HG02870 (cell line): ENCODE measurements around the gene ZNF692.
"Not testable (repeated sequence)": the region's sequence is repeated elsewhere in the genome, so short reads cannot be mapped to it uniquely, and the experiment has no call there.

ENCODE experiments used
- ATAC-seq: cut with Tn5 transposase; IDR thresholded peaks from one replicate; pipeline ENCODE4 v1.9.1; 2021; ENCODE audit warnings: mild to moderate bottlenecking, moderate library complexity; ENCODE audit not compliant: unreplicated experiment

The ZNF692 gene

DNA sequence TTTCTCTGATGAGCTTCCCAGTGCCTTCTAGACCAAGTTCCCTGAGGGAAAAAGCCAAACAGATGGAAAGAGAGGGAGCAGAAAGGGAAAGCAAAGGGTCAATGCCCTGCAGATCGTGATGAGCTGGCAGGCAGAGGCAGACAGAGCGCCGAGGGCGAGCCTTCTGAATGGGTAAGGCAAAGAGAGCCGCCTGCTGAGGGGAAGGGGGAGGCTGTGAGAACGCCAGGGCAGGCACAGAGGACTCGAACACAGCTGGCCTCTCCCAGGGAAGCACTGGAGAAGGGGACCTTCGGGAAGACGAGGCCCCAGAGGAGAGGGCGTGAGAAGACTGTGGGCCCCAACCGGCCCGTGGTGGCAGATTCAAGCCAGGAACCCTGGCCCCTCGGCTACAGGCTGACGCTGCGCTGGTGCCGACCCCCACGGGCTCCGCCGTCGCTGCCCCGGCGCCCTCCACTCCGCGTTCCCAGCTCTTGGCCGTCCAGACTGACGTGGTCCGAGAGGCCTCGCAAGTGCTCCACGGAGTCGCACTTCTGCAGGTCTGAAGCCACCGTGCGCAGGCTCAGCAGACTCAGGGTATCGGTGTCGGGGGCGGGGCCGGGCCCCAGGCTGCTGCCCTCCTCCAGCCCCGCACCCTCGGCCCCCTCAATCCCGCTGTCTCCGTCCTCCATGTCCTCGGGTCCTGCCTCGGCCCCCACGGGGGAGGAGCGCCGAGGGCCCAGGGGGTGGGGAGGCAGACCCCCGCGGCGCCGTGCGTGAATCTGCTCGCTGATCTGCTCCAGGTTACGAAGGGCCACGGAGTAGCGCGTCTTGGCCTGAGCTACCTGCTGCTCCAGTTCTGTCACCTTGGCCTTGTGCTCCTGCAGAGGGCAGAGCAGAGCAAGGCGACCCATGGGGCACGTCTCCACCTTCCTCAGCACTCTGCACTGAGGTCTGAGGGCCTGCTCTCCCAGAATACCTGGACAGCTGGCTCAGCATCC is 47.1 kb downstream of the ZNF692 start:
- ATAC-seq, result no peak

DNA sequence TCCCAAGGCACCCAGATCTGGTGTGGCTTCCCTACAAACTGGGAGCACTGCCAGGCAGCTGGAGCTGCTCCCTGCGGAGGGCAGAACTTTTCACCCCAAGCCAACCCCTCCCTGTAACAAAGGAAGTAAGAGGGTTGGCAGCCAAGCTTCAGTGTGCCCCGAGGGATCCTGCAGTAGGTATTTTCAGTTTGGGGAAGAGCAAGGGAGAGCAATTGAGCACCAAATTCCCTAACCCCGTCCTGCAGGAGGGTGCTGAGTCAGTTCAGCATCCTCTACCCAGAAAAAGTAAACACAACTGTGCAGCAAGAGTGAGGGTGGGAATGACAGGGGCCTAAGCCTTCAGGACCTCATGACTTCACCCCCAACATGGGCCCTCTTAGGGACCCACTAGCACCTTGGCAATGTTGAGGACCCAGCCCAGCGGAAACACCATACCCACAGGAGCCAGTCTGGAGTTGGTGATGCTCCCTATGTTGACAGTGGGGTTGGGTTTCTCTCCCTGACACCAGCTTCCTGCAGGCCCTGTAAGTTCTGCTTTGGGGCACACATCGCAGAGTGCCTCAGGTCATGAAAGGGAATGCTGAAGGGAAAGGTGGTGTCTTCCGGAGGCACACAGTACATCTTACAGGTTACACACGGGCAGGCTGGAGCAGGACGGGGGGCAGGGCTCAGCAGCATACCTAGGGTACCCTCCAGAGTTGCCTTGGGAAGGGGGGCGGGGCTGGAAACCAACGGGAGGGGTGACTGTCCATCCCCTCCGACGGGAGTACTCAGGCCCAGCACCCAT is 48.0 kb downstream of the ZNF692 start:
- ATAC-seq, result no peak

DNA sequence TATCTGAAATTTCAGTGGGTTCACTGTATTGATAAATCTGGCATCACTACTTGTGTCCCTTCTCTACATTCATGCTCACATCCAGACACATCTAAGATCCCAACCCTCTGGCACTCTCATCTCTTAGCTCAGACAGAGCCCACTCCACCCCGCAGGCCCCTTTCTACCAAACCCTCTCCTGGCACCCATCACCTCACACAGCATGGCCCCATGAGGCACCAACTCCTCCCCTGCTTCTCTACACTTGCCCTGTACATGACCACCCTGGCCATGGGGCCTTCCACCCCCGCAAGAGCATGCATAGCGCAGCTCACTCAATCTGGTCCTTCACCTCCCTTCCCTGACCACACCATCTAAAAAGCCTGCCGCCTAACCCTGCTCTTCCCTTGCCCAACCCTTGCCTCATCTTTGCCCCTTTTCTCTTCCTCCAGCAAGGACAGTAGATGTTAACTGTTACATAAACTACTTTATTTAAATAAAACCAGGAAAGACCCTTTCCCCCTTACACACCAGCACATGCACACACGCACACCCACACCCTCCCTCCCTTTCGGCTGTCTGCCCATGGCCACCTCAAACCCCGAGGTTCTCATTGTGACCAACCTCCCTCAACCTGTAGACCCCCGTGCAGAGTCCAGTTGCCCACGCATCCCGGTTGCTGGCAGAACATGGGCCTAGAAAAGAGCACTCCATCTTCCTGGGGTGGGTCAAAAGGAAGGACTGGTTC is 48.7 kb downstream of the ZNF692 start:
- no peak for ATAC-seq

DNA sequence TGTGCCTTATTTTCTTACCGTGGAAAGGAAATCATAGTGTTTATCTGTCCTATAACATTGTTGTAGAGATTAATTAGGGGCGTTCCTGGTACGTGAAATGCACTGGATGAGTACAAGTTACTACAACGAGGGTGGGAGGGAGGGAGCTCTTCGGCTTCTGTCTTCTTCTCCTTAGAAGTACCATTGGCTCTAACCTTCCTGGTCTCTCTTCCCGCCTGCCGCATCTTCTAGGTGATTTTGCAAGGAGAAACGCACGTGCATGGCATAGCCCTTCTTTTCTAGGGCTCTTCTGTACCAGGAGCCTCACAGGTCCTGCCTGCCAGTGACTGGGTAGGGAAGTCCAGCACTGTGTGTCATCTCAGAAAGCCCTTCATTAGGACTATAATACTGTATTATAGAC is 50.0 kb downstream of the ZNF692 start:
- ATAC-seq, result no peak

DNA sequence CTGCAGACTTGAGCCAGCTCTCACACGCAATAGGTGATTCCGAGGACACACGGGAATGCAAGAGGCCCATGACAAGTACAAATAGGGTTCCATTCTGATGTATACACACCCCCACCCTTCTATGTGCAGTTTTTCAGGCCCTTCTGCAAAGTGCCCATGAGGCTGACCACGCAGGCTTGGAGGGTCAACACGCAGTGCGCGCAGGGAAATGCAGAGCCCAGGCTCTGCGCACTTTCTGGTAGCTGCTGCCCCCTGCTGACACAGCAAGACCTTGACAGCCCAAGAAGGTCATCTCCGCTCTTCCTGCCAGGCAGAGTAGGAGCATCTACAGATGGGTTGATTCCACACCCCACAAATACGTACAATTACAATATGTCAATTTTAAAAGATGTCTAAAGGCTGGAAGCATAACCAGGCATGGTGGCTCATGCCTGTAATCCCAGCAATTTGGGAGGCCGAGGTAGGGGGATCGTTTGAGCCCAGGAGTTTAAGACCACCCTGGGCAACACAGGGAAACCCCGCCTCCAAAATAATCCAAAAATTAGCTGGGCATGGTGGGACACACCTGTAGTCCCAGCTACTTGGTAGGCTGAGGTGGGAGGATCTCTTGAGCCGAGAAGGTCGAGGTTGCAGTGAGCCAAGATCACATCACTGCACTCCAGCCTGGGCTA is 51.7 kb downstream of the ZNF692 start:
- peak; percentile 55 for ATAC-seq

DNA sequence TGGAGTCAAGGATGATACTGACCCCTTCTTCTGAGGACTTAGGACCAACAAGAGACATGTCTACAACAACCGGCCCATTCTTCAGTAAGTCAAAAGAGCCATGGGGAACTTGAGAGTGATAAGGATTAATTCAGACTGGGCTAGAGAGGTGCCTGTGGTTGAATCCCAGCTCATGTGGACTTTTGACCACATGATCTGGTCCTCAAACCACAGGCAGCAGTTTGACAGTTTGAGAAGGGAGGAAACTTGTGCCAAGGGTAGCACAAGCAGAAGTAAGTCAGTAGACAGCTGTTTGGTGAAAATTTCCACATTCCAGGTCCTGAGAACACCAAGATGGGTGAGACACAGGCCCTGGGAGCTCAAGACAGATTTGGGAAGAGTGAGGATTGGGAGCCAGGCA is 53.0 kb downstream of the ZNF692 start:
- ATAC-seq, result no peak

DNA sequence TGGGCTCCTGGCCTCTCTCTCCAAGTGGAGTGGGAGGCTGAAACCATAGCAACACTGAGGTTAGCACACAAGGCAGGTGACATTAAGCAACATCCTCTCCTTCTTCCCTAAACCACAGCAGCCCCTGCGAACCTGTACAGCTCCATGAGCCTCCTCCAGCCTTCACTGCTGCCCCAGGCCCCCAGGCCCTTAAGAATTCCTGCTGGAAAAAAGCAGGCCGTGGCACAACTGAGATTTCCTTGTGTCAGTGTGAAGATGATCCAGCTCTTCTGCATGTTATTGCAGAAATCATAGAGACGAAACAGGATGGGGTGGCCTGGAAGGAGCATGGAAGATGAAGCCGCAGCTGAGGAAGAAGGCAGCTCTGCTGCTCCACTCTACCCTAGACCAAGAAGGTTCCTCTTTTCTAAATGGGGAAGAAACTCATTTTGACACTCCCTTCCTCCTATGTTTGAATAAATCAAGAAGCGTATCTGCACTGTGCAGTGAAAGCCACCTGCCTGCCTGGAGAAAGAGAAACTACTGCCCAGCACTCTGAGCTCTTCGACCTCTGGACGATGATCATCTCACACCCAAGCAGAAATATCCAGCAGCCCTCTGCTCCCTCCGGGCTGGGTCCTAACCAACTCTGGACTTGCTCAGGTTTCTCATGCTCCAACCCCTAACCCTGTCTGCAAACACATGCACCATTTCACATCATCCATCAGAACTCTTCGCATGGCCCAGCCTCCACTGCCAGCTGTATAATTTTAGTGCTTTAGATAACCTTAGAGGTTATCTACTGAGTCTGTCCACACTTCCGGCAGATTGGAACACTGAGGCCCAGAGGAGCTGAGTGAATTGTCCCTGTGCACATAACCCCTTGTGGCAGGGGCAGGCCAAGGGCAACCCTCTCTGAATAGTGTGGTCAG is 53.9 kb downstream of the ZNF692 start:
- peak; percentile 90 for ATAC-seq

DNA sequence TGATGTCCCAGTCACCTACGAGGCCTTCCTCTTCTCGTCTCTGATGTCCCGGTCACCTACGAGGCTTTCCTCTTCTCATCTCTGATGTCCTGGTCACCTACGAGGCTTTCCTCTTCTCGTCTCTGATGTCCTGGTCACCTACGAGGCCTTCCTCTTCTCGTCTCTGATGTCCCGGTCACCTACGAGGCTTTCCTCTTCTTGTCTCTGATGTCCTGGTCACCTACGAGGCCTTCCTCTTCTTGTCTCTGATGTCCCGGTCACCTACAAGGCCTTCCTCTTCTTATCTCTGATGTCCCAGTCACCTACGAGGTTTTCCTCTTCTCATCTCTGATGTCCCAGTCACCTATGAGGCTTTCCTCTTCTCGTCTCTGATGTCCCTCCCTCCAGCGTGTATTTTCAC is 55.4 kb downstream of the ZNF692 start:
- ATAC-seq, result not testable (repeated sequence)

DNA sequence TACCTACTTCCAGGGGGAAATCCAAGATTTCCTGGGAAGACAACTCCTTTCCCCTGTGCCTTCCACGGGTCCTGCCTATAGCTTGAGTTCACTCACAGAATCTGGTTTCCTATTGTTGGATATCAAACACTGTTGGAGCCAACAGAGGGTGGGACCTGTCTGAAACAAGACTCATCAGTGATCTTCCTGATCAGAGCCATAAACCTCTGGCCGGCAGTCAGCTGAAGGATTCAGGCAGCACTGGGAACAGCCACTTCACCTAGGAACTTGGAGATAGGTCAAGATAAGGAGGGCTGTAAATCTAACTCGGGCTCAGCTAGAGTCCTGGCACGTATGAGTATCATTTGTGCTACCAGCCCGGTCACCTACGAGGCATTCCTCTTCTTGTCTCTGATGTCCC is 56.4 kb downstream of the ZNF692 start:
- ATAC-seq, result no peak

DNA sequence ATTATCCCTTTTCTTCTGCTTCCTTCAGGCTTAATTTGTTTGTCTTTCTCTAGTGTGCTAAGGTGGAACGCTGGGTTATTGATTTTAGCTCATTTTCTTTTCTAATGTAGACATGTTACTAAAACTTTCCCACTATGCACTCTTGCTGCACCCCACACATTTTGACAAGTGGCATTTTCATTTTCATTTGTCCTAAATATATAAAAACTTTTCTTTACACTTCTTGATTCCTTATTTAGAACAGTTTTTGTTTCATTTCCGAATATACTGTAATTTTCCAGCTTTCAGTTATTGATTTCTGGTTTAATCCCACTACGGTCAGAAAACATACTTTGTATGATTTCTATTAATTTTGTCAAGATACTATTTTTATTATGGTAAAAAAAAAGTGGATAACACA is 58.4 kb downstream of the ZNF692 start:
- no peak for ATAC-seq
